T47D (cell line): ENCODE data around the gene DHRS1.

Source experiments
- DNase-seq, 2 experiments: peaks; one replicate each; pipeline versions ENCODE4 v3.0.0 to v3.0.0-alpha.2; 2011 to 2012; ENCODE audit warnings: low read depth in 1 of 2, low spot score in 1 of 2
- JUND ChIP-seq: IDR thresholded peaks from 2 replicates; pipeline ENCODE4 v1.6.1; 2012; ENCODE audit warnings: low read depth
- in situ Hi-C: cut with HindIII; loops from 2 replicates; pipeline ENCODE4 v1.10.0; 2016; ENCODE audit warnings: low sequenced_read_pairs, low pct_unique_long_range_greater_than_20kb

The DHRS1 gene

DNA sequence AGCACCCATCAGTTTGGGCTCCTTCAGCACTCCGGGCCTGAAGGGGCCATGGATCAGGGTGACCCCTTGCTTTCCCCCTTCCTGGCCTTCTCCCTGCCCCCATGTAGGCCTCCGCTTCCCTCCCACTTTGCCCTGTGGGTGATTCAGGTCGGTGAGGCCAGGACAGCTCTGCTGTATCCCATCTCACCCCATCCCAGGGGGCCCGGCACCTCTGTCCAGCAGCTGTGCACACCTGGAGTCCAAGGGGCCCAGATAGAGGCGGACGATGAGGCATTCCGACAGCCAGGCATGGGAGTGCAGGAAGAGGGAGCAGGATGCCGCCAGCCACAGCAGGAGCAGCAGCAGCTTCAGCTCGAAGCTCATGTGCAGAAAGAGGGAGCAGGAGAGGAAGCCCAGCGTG lies 23.1 kb upstream of the DHRS1 start:
- no peak for DNase-seq
- in situ Hi-C loops: no loop called here
- no peak for TF ChIP-seq JUND

- no peak for DNase-seq
- in situ Hi-C loops: no loop called here
- no peak for TF ChIP-seq JUND
Observed at GRCh38 chr14:24321212-24321975, 21.8 kb upstream of the DHRS1 start.

- TF ChIP-seq JUND: no peak
- in situ Hi-C loops: no loop called here
- no peak for DNase-seq
Observed at GRCh38 chr14:24317141-24317928, 17.8 kb upstream of the DHRS1 start.

DNA sequence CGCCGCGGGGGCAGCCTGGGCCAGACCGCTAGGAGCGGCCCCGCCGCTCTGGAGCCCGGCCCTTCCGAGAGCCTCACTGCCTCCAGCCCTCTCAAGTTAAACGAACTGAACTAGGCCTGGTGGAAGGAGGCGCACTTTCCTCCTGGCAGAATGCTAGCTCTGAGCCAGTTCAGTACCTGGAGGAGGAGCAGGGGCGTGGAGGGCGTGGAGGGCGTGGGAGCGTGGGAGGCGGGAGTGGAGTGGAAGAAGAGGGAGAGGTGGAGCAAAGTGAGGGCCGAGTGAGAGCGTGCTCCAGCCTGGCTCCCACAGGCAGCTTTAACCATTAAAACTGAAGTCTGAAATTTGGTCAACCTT lies 17.0 kb upstream of the DHRS1 start:
- no peak for TF ChIP-seq JUND
- no peak for DNase-seq
- in situ Hi-C loops: no loop called here

- DNase-seq: no peak
- TF ChIP-seq JUND: no peak
- in situ Hi-C loops: no loop called here
Observed at GRCh38 chr14:24315807-24316596, 16.4 kb upstream of the DHRS1 start.

DNA sequence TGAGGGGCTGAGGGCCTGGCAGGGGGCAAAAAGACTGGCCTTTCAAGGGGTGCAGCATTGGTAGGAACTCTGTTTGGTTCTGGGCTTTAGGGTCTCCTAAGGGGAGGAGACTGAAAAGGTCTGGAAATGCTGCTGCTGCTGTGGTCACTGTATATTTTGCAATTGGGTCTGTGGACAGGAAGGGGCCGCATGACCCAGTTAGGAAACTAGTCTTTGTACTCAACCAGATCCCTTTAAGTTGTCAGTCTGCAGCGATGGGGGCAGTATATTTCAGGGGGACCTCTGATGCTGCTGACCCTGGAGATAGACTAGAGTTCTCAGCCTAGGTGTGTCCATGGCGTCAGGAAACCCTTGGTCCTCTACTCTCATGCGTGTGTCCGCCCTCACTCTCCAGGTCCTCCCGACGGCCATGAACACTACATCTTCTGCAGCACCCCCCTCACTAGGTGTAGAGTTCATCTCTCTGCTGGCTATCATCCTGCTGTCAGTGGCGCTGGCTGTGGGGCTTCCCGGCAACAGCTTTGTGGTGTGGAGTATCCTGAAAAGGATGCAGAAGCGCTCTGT lies 15.7 kb upstream of the DHRS1 start:
- TF ChIP-seq JUND: no peak
- no peak for DNase-seq
- in situ Hi-C loops: no loop called here

DNA sequence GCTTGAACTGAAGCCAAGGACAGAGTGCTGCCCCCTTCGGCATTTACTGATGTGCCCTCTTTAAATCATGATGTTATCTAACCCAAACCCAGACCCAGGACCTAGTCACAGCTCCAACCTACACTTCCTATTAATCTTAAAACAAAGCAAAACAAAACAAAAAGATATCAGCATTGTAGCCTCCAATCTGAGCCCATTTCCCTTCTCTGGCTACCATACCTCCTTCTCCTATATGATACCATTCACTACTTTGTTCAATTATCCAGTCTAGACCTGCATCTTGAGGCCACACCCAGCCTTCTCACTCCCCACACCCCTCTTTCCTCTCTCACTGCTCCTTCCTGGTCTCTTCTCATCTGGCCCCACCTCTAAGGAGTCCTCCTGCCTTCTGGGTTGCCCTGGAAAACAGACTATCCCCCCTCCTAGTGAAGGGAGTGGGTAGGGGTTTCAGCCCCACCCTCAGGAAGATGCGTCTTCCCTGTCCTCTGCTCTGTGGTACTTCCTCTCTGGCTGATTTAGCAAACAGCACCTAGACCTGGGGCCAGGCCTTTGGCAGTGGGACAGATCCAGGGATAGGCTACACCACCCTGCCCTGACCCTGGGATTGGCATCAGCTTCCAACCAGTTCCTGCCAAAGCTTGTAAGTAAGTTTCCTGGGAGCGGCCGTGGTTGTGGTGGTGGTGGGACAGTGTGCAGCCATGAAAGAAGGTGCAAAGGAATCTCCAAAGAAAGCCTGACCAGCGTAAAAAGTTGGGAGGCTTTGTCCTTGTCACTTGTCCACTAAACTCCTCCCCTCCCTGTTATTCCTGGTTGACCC lies 15.0 kb upstream of the DHRS1 start:
- DNase-seq: no peak
- in situ Hi-C loops: no loop called here
- no peak for TF ChIP-seq JUND

- DNase-seq: no peak
- in situ Hi-C loops: no loop called here
- no peak for TF ChIP-seq JUND
Observed at GRCh38 chr14:24313913-24314312, 14.3 kb upstream of the DHRS1 start.

DNA sequence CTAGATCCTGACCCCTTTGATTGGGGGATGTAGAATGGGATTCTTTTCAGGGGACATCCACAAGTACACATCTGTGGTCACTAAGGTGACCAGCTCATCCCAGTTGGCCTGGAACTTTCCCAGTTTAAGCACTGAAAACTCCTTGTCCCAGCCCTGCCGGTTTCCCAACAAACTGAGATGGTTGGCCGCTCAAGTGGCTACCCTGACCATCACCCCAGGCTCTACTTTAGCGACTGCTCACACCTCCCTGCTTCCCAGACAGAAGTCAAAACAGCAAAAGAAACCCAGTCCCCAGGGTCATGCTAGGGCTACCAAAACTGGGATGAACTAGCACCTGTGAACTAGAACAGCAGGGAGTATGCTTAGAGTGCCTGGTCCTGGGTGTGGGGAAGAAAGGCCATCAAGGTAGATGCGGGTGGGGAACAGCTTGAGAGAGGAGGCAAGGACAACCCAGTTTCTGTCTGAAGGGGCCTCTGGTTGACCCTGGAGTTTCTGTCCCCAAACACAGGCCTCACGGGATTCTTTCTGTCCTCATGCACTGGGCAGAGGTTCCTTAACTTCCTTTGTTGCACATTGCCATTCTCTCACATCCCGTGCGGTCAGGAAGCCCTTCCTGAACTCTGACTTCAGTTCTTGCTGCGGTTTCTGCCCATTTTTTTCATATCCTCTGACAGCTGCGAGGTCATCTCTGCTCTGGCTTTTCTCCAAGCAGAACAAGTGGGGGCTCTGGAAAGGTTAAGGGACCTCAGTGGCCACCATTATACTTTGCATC lies 13.3 kb upstream of the DHRS1 start:
- in situ Hi-C loops: no loop called here
- TF ChIP-seq JUND: no peak
- no peak for DNase-seq

- in situ Hi-C loops: no loop called here
- no peak for TF ChIP-seq JUND
- DNase-seq: no peak
Observed at GRCh38 chr14:24311837-24312615, 12.4 kb upstream of the DHRS1 start.
